CD14-positive monocyte (primary cell): Measurements from ENCODE around the gene INO80E. TPM values are rescaled to one million over a fixed set of nuclear protein-coding genes. Genes with fewer than 3 reads are reported as not detected.

Experiments used
- DNase-seq, 3 donors: peaks; one replicate each; pipeline ENCODE4 v3.0.0-alpha.2; 2011 to 2022
- H2AFZ ChIP-seq: 2 replicates; pipeline ENCODE4 v1.6.0; 2012; ENCODE audit warnings: mild to moderate bottlenecking, low read depth, low read length, inconsistent platforms; ENCODE audit not compliant: insufficient read depth, poor library complexity, severe bottlenecking
- H3K27ac ChIP-seq, 2 donors: 1 replicate in 1 of 2; 2 replicates in 1 of 2; pipeline ENCODE4 v1.5.1; 2012 to 2013; ENCODE audit warnings: low read length in 2 of 2, control low read depth in 1 of 2, inconsistent platforms in 1 of 2, low read depth in 1 of 2, mild to moderate bottlenecking in 1 of 2
- H3K27me3 ChIP-seq, 2 donors: one replicate each; pipeline versions ENCODE4 v1.6.0 to v1.6.1; 2011 to 2013; ENCODE audit warnings: low read length in 2 of 2; ENCODE audit not compliant: control insufficient read depth in 2 of 2, insufficient read depth in 2 of 2
- H3K36me3 ChIP-seq, 2 donors: replicated peaks in 1 of 2; 1 replicate in 1 of 2; 2 replicates in 1 of 2; pipeline versions ENCODE4 v1.5.1 to v1.6.1; 2012 to 2013; ENCODE audit warnings: low read length in 2 of 2, control low read depth in 1 of 2, inconsistent platforms in 1 of 2, mild to moderate bottlenecking in 1 of 2; ENCODE audit not compliant: insufficient read depth in 2 of 2, control insufficient read depth in 1 of 2
- H3K4me1 ChIP-seq, 2 donors: 1 replicate in 1 of 2; 2 replicates in 1 of 2; pipeline versions ENCODE4 v1.5.1 to v1.6.1; 2012 to 2013; ENCODE audit warnings: low read length in 2 of 2, control low read depth in 1 of 2, inconsistent platforms in 1 of 2, mild to moderate bottlenecking in 1 of 2, moderate library complexity in 1 of 2; ENCODE audit not compliant: insufficient read depth in 2 of 2, control insufficient read depth in 1 of 2
- H3K4me2 ChIP-seq: replicated peaks from 2 replicates; pipeline ENCODE3; 2012; ENCODE audit warnings: low read length, moderate library complexity, mild to moderate bottlenecking; ENCODE audit not compliant: poor library complexity, severe bottlenecking; ENCODE audit errors: extremely low read depth
- H3K4me3 ChIP-seq, 3 experiments: fragments of 200-600 bp in 1 of 3; sonication (generic) in 1 of 3; replicated peaks in 1 of 3; 1 replicate in 2 of 3; 2 replicates in 1 of 3; pipeline ENCODE4 v1.5.1; 2011 to 2013; ENCODE audit warnings: low read length in 3 of 3, mild to moderate bottlenecking in 3 of 3, control low read depth in 2 of 3, low read depth in 2 of 3, inconsistent platforms in 1 of 3, moderate library complexity in 1 of 3
- H3K79me2 ChIP-seq: 2 replicates; pipeline ENCODE4 v1.6.0; 2012; ENCODE audit warnings: mild to moderate bottlenecking, control low read depth, inconsistent platforms, low read length, moderate library complexity; ENCODE audit not compliant: insufficient read depth
- H3K9ac ChIP-seq: 2 replicates; pipeline ENCODE4 v1.6.0; 2017; ENCODE audit warnings: low read length, mild to moderate bottlenecking; ENCODE audit not compliant: insufficient read depth, poor library complexity, severe bottlenecking
- H3K9me3 ChIP-seq, 2 donors: replicated peaks in 1 of 2; 1 replicate in 1 of 2; 2 replicates in 1 of 2; pipeline versions ENCODE4 v1.5.1 to v1.6.1; 2012 to 2013; ENCODE audit warnings: low read length in 2 of 2, control low read depth in 1 of 2; ENCODE audit not compliant: control insufficient read depth in 1 of 2, insufficient read depth in 1 of 2
- H4K20me1 ChIP-seq: 2 replicates; pipeline ENCODE4 v1.6.0; 2012; ENCODE audit warnings: mild to moderate bottlenecking, low read length, control low read depth, moderate library complexity; ENCODE audit not compliant: insufficient read depth
- H3K27ac Mint-ChIP-seq, 7 donors: one replicate each; pipeline ENCODE4 v1.8.0; 2020; ENCODE audit warnings: mild to moderate bottlenecking in 7 of 7, mixed read lengths in 7 of 7, moderate library complexity in 6 of 7, inconsistent platforms in 2 of 7
- H3K27me3 Mint-ChIP-seq, 3 donors: one replicate each; pipeline ENCODE4 v1.8.0; 2021 to 2022; ENCODE audit warnings: low read depth in 3 of 3, mild to moderate bottlenecking in 3 of 3, mixed read lengths in 3 of 3, moderate library complexity in 3 of 3, inconsistent platforms in 1 of 3
- H3K36me3 Mint-ChIP-seq, 2 donors: one replicate each; pipeline ENCODE4 v1.8.0; 2020; ENCODE audit warnings: mixed read lengths in 2 of 2, inconsistent platforms in 1 of 2, mild to moderate bottlenecking in 1 of 2
- H3K4me1 Mint-ChIP-seq: one replicate; pipeline ENCODE4 v1.8.0; 2020; ENCODE audit warnings: mild to moderate bottlenecking, mixed read lengths
- H3K4me3 Mint-ChIP-seq, 2 donors: one replicate each; pipeline ENCODE4 v1.8.0; 2020; ENCODE audit warnings: mild to moderate bottlenecking in 2 of 2, mixed read lengths in 2 of 2, moderate library complexity in 1 of 2
- H3K9me3 Mint-ChIP-seq, 7 donors: one replicate each; pipeline ENCODE4 v1.8.0; 2020 to 2022; ENCODE audit warnings: mixed read lengths in 7 of 7, mild to moderate bottlenecking in 6 of 7, moderate library complexity in 6 of 7, inconsistent platforms in 2 of 7
- WGBS: methylation state at CpG from one replicate; pipeline ENCODE4 v1.1.5; 2013; ENCODE audit warnings: missing lambda C conversion rate; ENCODE audit not compliant: insufficient coverage; 5-methylcytosine and 5-hydroxymethylcytosine counted together
- intact Hi-C, 2 donors: fragments of 100-400 bp; cut with micrococcal nuclease; formaldehyde crosslinking; loops; one replicate each; pipeline versions ENCODE4 v1.15.0 to v1.15.1; 2023
- polyA plus RNA-seq, 3 donors: library from polyadenylated mRNA; depleted of rRNA in 1 of 3; unstranded in 2 of 3; stranded (reverse) in 1 of 3; fragments of 300-500 nt in 2 of 3; fragments of >200 nt in 1 of 3; fragmentation: Illumina TruSeq in 2 of 3; gene quantifications; 1 replicate in 2 of 3; 2 replicates in 1 of 3; pipeline ENCODE4 v1.2.3, GENCODE V29; 2012 to 2021
- TF ChIP-seq, protein P1 (sequence below): fragments of 200-600 bp; IDR thresholded peaks from one replicate; pipeline ENCODE4 v1.8.0; 2022; ENCODE audit warnings: antibody characterized with exemption, mild to moderate bottlenecking

INO80E gene
- polyA plus RNA-seq, 3 donors: 2.8 to 57.6 (median 3.5) TPM

DNA sequence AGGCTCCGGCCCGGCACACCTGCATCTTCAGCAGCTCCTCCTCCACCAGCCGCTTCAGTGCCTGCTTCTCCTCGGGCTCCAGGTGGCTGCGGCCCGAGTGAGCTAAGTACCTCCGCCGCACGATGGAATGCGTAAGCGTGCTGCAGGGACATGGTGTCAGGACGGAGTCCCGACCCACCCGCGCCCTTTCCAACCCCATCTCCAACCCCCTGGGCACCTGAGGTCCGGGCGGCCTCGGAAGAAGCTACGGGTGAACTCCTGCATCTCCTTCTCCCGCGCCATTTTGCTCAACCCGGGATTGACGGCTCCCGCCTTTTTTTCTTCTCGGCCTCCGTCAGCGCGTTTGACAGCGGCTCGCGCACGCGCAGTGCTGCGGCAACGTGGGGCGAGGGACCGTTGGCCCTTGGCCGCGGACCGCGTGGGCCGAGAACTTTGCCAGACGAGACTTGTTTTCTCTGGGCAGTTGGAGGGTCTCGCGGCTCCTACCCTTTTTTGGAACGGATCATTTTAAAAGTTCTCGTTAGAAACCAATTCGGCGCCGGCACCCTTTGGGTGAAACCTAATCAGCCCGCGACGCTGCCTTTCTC is 624 bp upstream of the INO80E start, which contains the start of gene HIRIP3:
Gene HIRIP3, minus strand, starts transcription at position 294 of the 587 bp plus-strand sequence. Its CDS starts 12 bp downstream, at position 282.
- TF ChIP-seq, protein P1, sequence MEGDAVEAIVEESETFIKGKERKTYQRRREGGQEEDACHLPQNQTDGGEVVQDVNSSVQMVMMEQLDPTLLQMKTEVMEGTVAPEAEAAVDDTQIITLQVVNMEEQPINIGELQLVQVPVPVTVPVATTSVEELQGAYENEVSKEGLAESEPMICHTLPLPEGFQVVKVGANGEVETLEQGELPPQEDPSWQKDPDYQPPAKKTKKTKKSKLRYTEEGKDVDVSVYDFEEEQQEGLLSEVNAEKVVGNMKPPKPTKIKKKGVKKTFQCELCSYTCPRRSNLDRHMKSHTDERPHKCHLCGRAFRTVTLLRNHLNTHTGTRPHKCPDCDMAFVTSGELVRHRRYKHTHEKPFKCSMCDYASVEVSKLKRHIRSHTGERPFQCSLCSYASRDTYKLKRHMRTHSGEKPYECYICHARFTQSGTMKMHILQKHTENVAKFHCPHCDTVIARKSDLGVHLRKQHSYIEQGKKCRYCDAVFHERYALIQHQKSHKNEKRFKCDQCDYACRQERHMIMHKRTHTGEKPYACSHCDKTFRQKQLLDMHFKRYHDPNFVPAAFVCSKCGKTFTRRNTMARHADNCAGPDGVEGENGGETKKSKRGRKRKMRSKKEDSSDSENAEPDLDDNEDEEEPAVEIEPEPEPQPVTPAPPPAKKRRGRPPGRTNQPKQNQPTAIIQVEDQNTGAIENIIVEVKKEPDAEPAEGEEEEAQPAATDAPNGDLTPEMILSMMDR: no peak
- H3K9me3 ChIP-seq: no peaks in the 10 kb centered on the region
- no peaks in the 10 kb centered on the region for H3K9me3 Mint-ChIP-seq
- peak within 1 kb of the TSS; percentile 99 for H3K4me2 ChIP-seq
- WGBS: under 1% methylated on average over 53 of the region's 53 CpGs
- H3K4me3 ChIP-seq: peak within 1 kb of the TSS; percentile 79 to 100 (median 100)
- DNase-seq: peak; percentile 75 to 78 (median 76)
- peak within 1 kb of the TSS; percentile 92 to 98 (median 97) for H3K27ac Mint-ChIP-seq
- H3K36me3 ChIP-seq: peaks cover 30 to 59% of the 10 kb centered on the region in 2 donors
- H3K79me2 ChIP-seq: peaks cover 16% of the 10 kb centered on the region
- peak within 1 kb of the TSS; percentile 86 to 94 for H3K27ac ChIP-seq
- peak within 1 kb of the TSS; percentile 91 to 98 for H3K4me3 Mint-ChIP-seq
- H3K9ac ChIP-seq: peak within 1 kb of the TSS; percentile 81
- H2AFZ ChIP-seq: peak within 1 kb of the TSS; percentile 99
- H3K27me3 Mint-ChIP-seq: peaks cover 0 to 5% (median 0%) of the 10 kb centered on the region in 3 donors
- H4K20me1 ChIP-seq: no peaks in the 10 kb centered on the region
- H3K27me3 ChIP-seq: no peaks in the 10 kb centered on the region
- H3K4me1 Mint-ChIP-seq: peaks cover 23% of the 10 kb centered on the region
- intact Hi-C loops: loop anchor here in 1 of 2 donors (10.0 kb wide), 1 partner anchor 181 kb away; the partner anchor contains the start of genes PAGR1 and PRRT2
- H3K4me1 ChIP-seq: peaks cover 18 to 31% of the 10 kb centered on the region in 2 donors
- H3K36me3 Mint-ChIP-seq: peaks cover 34 to 48% of the 10 kb centered on the region in 2 donors

DNA sequence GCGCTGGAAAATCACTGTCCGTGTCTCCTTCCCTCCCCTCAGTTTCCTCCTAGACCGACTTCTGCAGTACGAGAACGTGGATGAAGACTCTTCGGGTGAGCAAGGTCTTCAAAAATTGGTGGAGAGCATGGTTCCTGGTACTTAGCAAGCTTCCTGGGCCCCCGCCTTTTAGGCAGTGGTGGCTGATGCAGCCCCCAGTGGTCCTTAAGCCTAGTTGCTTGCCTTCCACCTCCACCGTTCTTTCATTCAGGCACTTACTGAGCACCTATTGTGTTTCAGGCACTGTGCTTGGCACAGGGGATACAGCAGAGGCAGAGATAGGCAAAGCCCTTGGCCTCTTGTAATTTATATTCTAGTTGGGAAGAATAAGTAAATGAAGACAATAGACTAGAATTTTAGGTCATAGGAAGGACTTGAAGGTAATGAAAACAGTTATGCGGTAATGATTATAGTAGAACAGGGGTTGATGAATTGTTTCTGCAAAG is 767 bp downstream of the INO80E start:
- no peak for DNase-seq
- peaks cover 23% of the 10 kb centered on the region for H3K4me1 Mint-ChIP-seq
- TF ChIP-seq, protein P1: no peak
- Histone ChIP-seq H3K4me3 (peak overlapping the region; percentile 79 to 100 (median 100)), H3K27me3 (no peaks in the 10 kb centered on the region), H3K4me1 (peaks cover 18 to 31% of the 10 kb centered on the region in 2 donors), H3K79me2 (peaks cover 16% of the 10 kb centered on the region), H3K4me2 (peak overlapping the region; percentile 99), H3K36me3 (peaks cover 23 to 59% of the 10 kb centered on the region in 2 donors), H2AFZ (peak overlapping the region; percentile 99), H3K27ac (peak overlapping the region in 1 of 2 donors; percentile 86), H4K20me1 (peaks cover 2% of the 10 kb centered on the region), H3K9me3 (no peaks in the 10 kb centered on the region), H3K9ac (peak overlapping the region; percentile 81)
- intact Hi-C loops: loop anchor here (1.0 to 10.0 kb wide), 3 partner anchors 23 to 182 kb away; partner anchors contain the start of genes PAGR1 (in 1 of the 2), PRRT2 (in 1 of the 2) and TAOK2 (in 1 of the 2)
- 16% methylated on average over 4 of the region's 9 CpGs for WGBS
- H3K4me3 Mint-ChIP-seq: peak overlapping the region; percentile 91 to 98
- H3K27ac Mint-ChIP-seq: peak overlapping the region in 6 of 7 donors; percentile 46 to 98 (median 96)
- H3K36me3 Mint-ChIP-seq: peaks cover 35 to 51% of the 10 kb centered on the region in 2 donors
- H3K9me3 Mint-ChIP-seq: no peaks in the 10 kb centered on the region
- H3K27me3 Mint-ChIP-seq: peaks cover 0 to 5% (median 0%) of the 10 kb centered on the region in 3 donors
